Tibial artery (tissue), 4 donors: ENCODE data around the gene WAC.

Experiments
- DNase-seq, 2 donors: peaks; one replicate each; pipeline ENCODE4 v3.0.0-alpha.2; 2019
- H3K27ac ChIP-seq, 2 donors: fragments of 200-600 bp; sonication (generic) in 1 of 2; 1 replicate in 1 of 2; 2 replicates in 1 of 2; pipeline ENCODE4 v1.5.1; 2018 to 2019; ENCODE audit warnings: mild to moderate bottlenecking in 1 of 2
- H3K27me3 ChIP-seq, 2 donors: fragments of 200-600 bp; sonication (generic) in 1 of 2; one replicate each; pipeline versions ENCODE4 v1.5.1 to v1.6.0; 2016 to 2019
- H3K36me3 ChIP-seq, 3 donors: fragments of 200-600 bp; sonication (generic) in 2 of 3; one replicate each; pipeline ENCODE4 v1.5.1; 2016 to 2019; ENCODE audit warnings: mild to moderate bottlenecking in 2 of 3
- H3K4me1 ChIP-seq, 4 donors: fragments of 200-600 bp; sonication (generic) in 2 of 4; 1 replicate in 3 of 4; 2 replicates in 1 of 4; pipeline ENCODE4 v1.5.1; 2016 to 2019
- H3K4me3 ChIP-seq, 2 donors: fragments of 200-600 bp; sonication (generic) in 1 of 2; 1 replicate in 1 of 2; 2 replicates in 1 of 2; pipeline ENCODE4 v1.5.1; 2018 to 2019; ENCODE audit warnings: mild to moderate bottlenecking in 2 of 2
- H3K9me3 ChIP-seq, 3 donors: fragments of 200-600 bp; sonication (generic) in 1 of 3; one replicate each; pipeline ENCODE4 v1.5.1; 2016 to 2019
- CTCF ChIP-seq, 2 experiments: fragments of 200-600 bp in 1 of 2; fragments of 450-650 bp in 1 of 2; IDR thresholded peaks; one replicate each; pipeline ENCODE4 v1.5.1; 2017 to 2019; ENCODE audit warnings: antibody characterized with exemption in 2 of 2, mild to moderate bottlenecking in 1 of 2, moderate library complexity in 1 of 2
- intact Hi-C: fragments of 100-400 bp; cut with DNase I; formaldehyde crosslinking; loops from one replicate; pipeline ENCODE4 v1.15.0; 2023; ENCODE audit warnings: low total_unique reads

The WAC gene

GRCh38 chr10:28554952-28555351, 22.0 kb downstream of the WAC start:
- H3K9me3 ChIP-seq: no peaks in the 10 kb centered on the region
- H3K4me1 ChIP-seq: peaks cover 0 to 91% (median 23%) of the 10 kb centered on the region in 4 donors
- H3K36me3 ChIP-seq: no peaks in the 10 kb centered on the region
- no peak overlapping the region for H3K27ac ChIP-seq
- no peak for TF ChIP-seq CTCF (IDR thresholded peaks at IDR 0.05)
- no peak overlapping the region for H3K4me3 ChIP-seq
- intact Hi-C loops: no loop called here
- DNase-seq: no peak
- H3K27me3 ChIP-seq: no peaks in the 10 kb centered on the region

GRCh38 chr10:28555358-28555757, 22.4 kb downstream of the WAC start:
- Histone ChIP-seq H3K27ac (no peak overlapping the region), H3K36me3 (no peaks in the 10 kb centered on the region), H3K9me3 (no peaks in the 10 kb centered on the region), H3K27me3 (no peaks in the 10 kb centered on the region), H3K4me3 (no peak overlapping the region), H3K4me1 (peaks cover 0 to 94% (median 23%) of the 10 kb centered on the region in 4 donors)
- no peak for TF ChIP-seq CTCF (IDR thresholded peaks at IDR 0.05)
- intact Hi-C loops: no loop called here
- DNase-seq: no peak

GRCh38 chr10:28556142-28556541, 23.2 kb downstream of the WAC start:
- TF ChIP-seq CTCF (IDR thresholded peaks at IDR 0.05): no peak
- no peak for DNase-seq
- peaks cover 0 to 3% (median 0%) of the 10 kb centered on the region in 3 donors for H3K36me3 ChIP-seq
- no peak overlapping the region for H3K27ac ChIP-seq
- intact Hi-C loops: no loop called here
- peaks cover 0 to 90% (median 23%) of the 10 kb centered on the region in 4 donors for H3K4me1 ChIP-seq
- H3K27me3 ChIP-seq: no peaks in the 10 kb centered on the region
- H3K4me3 ChIP-seq: no peak overlapping the region
- no peaks in the 10 kb centered on the region for H3K9me3 ChIP-seq

GRCh38 chr10:28558186-28558585, 25.3 kb downstream of the WAC start:
- H3K27me3 ChIP-seq: no peaks in the 10 kb centered on the region
- no peak overlapping the region for H3K27ac ChIP-seq
- no peak for DNase-seq
- peaks cover 0 to 8% (median 4%) of the 10 kb centered on the region in 3 donors for H3K36me3 ChIP-seq
- no peak for TF ChIP-seq CTCF (IDR thresholded peaks at IDR 0.05)
- intact Hi-C loops: no loop called here
- no peaks in the 10 kb centered on the region for H3K9me3 ChIP-seq
- H3K4me3 ChIP-seq: no peak overlapping the region
- H3K4me1 ChIP-seq: peaks cover 0 to 74% (median 16%) of the 10 kb centered on the region in 4 donors

GRCh38 chr10:28558923-28559508, 26.1 kb downstream of the WAC start:
- intact Hi-C loops: no loop called here
- Histone ChIP-seq H3K27me3 (no peaks in the 10 kb centered on the region), H3K9me3 (no peaks in the 10 kb centered on the region), H3K4me3 (no peak overlapping the region), H3K27ac (no peak overlapping the region), H3K4me1 (peaks cover 0 to 72% (median 17%) of the 10 kb centered on the region in 4 donors), H3K36me3 (peaks cover 0 to 8% (median 4%) of the 10 kb centered on the region in 3 donors)
- no peak for DNase-seq
- no peak for TF ChIP-seq CTCF (IDR thresholded peaks at IDR 0.05)

GRCh38 chr10:28559618-28560017, 26.7 kb downstream of the WAC start:
- intact Hi-C loops: no loop called here
- no peak overlapping the region for H3K27ac ChIP-seq

More at GRCh38 chr10:28559618-28560017, 26.7 kb downstream of the WAC start:
- no peak for TF ChIP-seq CTCF (IDR thresholded peaks at IDR 0.05)
- Histone ChIP-seq H3K27me3 (no peaks in the 10 kb centered on the region), H3K36me3 (peaks cover 0 to 8% (median 4%) of the 10 kb centered on the region in 3 donors), H3K9me3 (no peaks in the 10 kb centered on the region), H3K4me1 (peaks cover 0 to 72% (median 20%) of the 10 kb centered on the region in 4 donors), H3K4me3 (no peak overlapping the region)
- DNase-seq: no peak
